LHCN-M2 (cell line): ENCODE data around the gene ANKS6. TPM values are rescaled to one million over a fixed set of nuclear protein-coding genes. Genes with fewer than 3 reads are reported as not detected.
A peak's percentile ranks its signal among the peaks of the same experiment; 100 is the strongest.

Experiments
- DNase-seq: peaks from one replicate; pipeline ENCODE4 v3.0.0-alpha.2; 2012; ENCODE audit warnings: low read depth
- total RNA-seq: library from RNA; depleted of rRNA; stranded (reverse); fragments of >200 nt; gene quantifications from 2 replicates; pipeline ENCODE4 v1.2.3, GENCODE V29; 2014

Gene ANKS6
- total RNA-seq, 1 experiment from 2014 or later, result 17.0 TPM

DNA sequence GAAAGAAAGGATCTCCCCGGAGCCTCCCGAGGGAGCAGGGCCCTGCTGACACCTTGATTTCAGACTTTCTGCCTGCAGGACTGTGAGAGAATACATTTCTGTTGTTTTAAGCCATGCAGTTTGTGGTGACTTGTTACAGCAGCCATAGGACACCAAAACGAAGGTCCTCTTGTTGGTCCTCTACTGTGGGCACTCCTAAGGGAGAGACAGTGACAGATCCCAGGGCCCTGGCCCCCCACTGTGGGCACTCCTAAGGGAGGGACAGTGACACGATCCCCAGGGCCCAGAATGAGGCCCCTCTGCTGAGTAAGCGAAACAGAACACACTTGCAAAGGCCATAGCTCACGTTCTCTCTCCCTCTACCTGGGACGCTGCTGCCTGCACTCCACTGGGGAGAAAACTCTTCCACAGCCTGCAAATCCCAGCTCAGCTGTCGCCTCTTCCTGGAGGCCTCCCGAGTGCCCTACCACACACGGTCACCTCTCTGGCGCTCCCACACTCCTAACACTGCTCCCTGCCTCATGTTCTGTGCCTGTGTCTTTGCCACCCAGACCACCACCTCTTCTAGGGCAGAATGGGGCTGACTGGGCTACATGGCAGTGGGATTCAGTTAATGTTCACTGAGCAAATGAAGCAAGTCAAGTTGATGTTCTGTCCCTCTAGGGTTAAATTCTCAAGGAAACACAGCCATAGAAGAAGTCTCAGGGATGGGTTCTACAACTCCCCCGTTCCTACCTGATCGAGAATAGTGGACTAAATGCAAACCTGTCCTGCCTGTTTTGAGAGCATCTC is 23.8 kb downstream of the ANKS6 start:
- no peak for DNase-seq

- DNase-seq, result no peak
Measured at GRCh38 chr9:98771209-98771874, 25.0 kb downstream of the ANKS6 start.

DNA sequence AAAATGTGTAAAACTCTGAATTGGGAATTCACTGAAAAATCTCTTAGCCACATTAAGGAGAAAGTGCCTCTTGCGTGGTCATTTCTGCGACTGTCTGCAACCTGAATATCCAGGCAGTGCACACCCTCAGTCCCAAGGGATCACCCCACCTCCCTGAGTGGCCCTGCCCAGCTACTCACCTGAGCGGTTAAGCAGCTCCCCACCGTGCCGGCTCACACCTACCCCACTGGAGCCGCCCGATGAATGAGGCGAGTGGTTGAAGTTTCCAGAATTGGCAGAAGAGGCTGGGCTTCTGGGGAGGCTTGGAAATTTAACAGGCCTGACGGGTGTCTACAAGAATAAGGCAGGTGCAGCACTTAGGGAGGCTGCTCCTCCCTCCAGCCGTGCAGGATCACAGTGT is 25.6 kb downstream of the ANKS6 start:
- no peak for DNase-seq

DNA sequence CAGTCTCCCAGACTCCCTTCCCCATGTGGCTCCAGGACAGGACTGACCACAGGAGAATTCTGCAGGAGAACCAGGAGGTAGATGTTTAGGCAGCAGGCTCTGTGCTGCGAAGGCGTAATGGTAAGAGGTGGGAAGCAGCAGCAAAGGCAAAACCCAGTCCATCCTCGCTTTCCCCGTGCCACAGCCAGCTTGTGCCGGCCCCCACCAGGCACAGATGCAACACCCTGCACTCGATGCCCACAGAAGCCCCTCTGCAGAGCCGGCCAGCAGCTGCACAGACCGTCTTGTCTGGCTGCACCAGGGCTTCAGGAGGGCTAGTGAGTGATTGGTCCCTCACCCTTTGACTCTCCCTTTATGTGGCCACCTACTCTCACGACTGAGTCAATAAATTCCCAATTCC is 28.0 kb downstream of the ANKS6 start:
- no peak for DNase-seq

GRCh38 chr9:98767915-98768314 is 28.4 kb downstream of the ANKS6 start:
- DNase-seq, result no peak

DNA sequence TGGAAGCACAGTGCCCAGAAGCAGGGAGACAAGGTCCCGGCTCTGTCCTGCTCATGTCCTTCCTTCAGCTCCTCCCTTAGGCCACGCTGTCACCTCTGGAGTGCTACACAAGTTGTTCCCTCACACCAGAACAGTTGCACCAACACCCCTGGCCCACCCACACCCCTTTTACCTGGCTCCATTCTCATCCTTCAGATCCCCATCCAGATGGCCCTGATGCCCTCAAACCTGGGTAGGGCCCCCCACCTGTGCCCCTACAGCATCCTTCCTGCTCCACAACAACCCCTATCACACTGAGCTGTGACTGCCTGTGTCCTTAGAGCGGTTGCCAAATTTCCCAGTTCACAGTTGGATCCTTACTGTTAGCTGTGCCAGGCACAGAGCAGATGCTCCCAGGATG is 29.2 kb downstream of the ANKS6 start:
- DNase-seq, result no peak

DNA sequence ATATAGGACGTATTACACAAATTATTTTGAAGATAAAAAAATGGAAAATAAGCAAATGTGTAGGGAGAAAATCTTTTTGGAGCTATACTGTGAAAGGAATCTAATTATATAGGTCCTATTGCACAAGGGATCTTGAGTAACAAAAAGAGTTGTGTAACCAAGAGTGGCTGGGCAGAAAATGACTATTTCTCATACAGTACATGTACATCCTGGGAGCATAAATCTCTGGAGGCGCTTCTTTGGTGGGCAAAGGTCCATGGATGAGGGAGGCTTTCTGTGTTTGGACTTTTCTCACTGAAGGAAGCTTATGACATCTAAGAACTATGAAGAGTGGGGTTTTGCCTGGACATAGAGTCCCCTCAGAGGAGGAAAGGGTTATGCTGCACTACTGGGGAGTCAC is 29.8 kb downstream of the ANKS6 start:
- DNase-seq, result no peak

GRCh38 chr9:98765256-98765655 is 31.1 kb downstream of the ANKS6 start:
- no peak for DNase-seq

- no peak for DNase-seq
Measured at GRCh38 chr9:98763986-98764745, 32.2 kb downstream of the ANKS6 start.

DNA sequence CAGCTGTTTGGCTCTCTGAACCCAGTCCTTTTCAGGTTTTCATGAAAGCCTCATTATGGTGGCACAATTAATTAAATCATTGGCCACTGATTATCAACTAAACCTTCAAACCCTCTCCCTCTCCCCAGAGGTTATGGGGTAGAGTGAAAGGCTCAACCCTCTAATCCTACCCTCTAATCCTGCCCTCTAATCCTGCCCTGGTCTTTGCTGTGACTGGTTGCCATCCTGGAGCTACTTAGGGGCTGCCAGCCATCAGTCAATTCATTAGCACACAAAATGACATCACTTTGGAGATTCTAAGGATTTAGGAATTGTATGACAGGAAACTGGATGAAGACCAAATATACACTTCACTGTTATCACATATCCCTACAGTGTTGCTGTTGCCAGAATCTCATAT is 36.1 kb downstream of the ANKS6 start:
- no peak for DNase-seq

DNA sequence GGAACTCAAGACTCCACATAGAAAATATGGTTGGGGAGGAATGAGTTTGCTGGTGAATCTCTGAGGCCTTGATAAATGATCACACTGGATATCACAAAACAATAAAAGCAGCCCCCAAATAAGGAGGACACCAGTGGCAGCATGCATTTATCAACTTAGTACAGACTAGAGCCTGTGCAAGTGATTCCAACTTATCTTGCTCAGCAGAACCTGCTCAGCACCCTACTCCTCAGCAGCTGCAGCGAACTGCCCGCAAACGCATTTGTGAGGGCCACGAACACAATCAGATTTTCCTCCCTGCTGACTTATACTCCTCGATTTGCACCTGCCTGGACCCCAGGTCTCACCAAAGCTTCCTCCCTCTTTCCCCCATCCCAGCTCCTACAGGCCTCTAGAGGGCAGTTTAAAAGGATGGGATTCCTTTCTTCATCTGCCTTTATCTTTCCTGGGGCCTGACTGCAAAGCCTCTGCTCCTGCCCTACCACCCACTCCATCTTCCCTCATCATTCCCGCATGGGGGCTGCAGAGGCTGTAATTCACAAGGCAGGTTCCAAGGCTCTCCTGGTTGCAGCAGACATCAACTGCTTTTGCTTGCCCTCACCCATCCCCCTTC is 41.2 kb downstream of the ANKS6 start:
- no peak for DNase-seq

DNA sequence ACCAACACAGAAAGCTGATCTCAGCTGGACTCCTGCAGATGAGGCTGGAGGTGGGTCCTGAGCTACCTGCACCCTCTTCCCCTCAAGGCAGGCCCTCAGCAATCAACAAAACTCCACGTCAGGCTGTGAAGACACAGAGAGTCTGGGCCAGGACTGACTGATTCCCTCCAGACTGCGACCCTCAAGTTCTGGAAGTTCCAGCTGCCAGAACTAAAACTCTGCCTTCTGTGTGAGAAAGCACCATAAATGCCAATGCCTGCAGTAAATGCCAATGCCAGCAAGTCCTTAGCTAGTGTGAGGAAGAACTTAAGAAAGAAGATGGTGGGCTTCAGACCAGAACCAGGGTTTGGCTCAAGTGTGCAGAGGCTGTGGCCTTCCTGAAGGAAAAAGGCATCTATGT is 45.1 kb downstream of the ANKS6 start:
- DNase-seq, result no peak

DNA sequence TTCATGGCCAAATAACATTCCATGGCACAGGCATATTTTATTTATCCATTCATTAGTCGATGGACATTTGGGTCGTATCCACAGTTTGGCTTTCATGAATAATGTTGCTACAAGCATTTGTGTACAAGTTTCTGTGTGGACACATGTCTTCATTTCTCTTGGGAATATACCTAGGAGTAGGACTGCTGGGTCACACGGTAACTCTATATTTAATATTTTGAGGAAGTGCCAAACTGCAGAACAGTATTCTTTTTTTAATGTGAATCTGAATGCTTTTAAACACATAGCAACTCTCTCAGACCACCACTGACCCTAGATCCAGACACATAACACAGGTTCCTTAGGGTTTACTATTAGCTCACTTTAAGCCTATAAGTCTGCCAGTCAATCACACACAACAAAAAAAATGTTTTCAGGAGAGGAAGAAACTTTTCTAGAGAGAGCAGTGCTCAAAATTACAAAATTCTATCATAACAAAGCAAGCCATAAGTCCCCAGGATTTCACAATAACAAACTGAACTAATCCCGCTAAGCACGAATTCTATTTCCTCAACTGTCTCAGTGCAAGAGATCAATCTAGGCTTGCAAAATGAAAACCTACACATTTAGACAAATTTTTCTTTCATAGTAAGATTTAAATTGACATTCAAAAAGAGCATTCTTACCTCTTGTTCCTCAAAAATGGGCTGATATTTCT is 45.8 kb downstream of the ANKS6 start:
- DNase-seq, result no peak

DNA sequence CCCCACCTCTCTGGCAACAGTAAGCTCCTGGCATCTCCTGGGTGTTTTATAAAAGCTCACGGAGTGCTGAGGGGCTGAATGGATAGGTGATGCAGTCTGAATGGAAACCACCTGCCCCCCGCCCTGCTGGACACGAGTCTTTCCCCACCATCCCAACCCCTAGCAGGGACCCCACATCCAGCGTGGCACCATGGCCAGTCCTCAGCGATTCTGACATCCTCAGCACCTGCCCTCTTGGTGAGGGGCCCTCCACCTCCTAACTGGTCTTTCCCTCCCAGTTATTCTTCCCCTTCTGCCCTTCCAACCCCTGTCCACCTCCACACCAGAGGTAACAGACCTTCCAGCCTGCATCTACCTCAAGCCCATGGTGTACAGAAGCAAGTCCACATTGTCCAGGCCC is 48.9 kb downstream of the ANKS6 start:
- no peak for DNase-seq

- no peak for DNase-seq
Measured at GRCh38 chr9:98745470-98745869, 50.9 kb downstream of the ANKS6 start.

DNA sequence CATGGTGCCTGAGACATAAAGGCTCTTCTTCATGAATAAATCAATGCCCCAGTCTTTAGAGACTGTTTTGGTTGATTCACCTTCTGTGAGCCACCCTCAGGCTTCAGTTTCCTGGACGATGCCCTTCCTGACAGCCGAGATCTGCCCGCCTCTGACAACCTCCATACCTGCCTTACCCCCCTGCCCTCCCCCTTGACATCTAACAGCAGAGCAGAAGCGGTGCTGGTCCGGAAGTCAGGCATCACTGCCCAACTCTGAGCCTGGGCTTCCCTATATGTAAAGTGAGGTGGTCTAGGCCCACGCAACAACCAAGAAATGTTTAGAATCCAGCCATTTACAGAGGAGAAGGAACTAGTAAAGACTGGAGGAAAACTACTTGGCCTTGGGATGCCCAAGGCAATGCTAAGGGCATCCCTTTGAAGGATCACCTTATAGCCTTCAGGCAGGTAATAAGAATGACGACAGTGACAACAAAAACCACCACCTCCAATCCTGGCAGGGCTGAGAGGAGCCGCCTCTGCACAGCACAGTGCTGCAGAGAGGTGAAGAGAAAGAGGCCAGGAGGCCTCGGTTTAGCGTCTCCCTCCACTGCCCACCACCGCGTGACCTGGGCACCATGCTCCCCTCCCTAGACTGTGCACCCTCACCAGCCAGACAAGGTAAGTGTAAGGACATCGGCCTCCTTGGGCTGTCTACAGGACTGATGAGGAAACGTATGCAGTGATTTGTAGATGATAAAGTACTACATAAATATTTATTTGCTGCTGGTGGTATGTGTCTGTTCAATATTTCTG is 52.3 kb downstream of the ANKS6 start:
- no peak for DNase-seq

- DNase-seq, result no peak
Measured at GRCh38 chr9:98743329-98743728, 53.0 kb downstream of the ANKS6 start.

- DNase-seq, result peak; percentile 44
Measured at GRCh38 chr9:98742325-98743280, 53.8 kb downstream of the ANKS6 start.

- no peak for DNase-seq
Measured at GRCh38 chr9:98740226-98740881, 56.0 kb downstream of the ANKS6 start.
